Measurements from ENCODE around the gene PES1.
"Not testable (repeated sequence)": the region's sequence is repeated elsewhere in the genome, so short reads cannot be mapped to it uniquely, and the experiment has no call there.

PES1 gene

GRCh38 chr22:30607300-30607930 is 15.7 kb upstream of the PES1 start:
- DNase-seq, result no peak

- DNase-seq, result peak; percentile 27
Measured at GRCh38 chr22:30606455-30607299, 15.0 kb upstream of the PES1 start, which contains the start of gene TCN2. Gene TCN2, plus strand, starts transcription at chr22:30607174. Its CDS starts 158 bp downstream, at chr22:30607332.

- peak; percentile 52 for DNase-seq
Measured at GRCh38 chr22:30605449-30606110, 13.9 kb upstream of the PES1 start.

GRCh38 chr22:30604723-30605122 is 13.0 kb upstream of the PES1 start:
- DNase-seq, result no peak

- no peak for DNase-seq
Measured at GRCh38 chr22:30603801-30604200, 12.1 kb upstream of the PES1 start.

- no peak for DNase-seq
Measured at GRCh38 chr22:30602049-30602448, 10.3 kb upstream of the PES1 start.

GRCh38 chr22:30601464-30601863 is 9.8 kb upstream of the PES1 start:
- no peak for DNase-seq

- no peak for DNase-seq
Measured at GRCh38 chr22:30600921-30601320, 9.2 kb upstream of the PES1 start.

- no peak for DNase-seq
Measured at GRCh38 chr22:30598986-30599385, 7.3 kb upstream of the PES1 start.

- DNase-seq, result no peak
Measured at GRCh38 chr22:30596886-30597285, 5.2 kb upstream of the PES1 start.

GRCh38 chr22:30596199-30596598 is 4.5 kb upstream of the PES1 start:
- no peak for DNase-seq

GRCh38 chr22:30592360-30592713 is 627 bp upstream of the PES1 start:
- DNase-seq, result not testable (repeated sequence)

- DNase-seq, result no peak
Measured at GRCh38 chr22:30591191-30591587, 521 bp downstream of the PES1 start.

GRCh38 chr22:30586414-30586813 is 5.3 kb downstream of the PES1 start:
- no peak for DNase-seq

- DNase-seq, result no peak
Measured at GRCh38 chr22:30584441-30584840, 7.3 kb downstream of the PES1 start.

- DNase-seq, result no peak
Measured at GRCh38 chr22:30582788-30583545, 8.7 kb downstream of the PES1 start.

GRCh38 chr22:30582051-30582450 is 9.7 kb downstream of the PES1 start:
- DNase-seq, result no peak

GRCh38 chr22:30580896-30581295 is 10.8 kb downstream of the PES1 start:
- DNase-seq, result no peak

GRCh38 chr22:30578481-30578880 is 13.2 kb downstream of the PES1 start:
- DNase-seq, result no peak

- no peak for DNase-seq
Measured at GRCh38 chr22:30575859-30576258, 15.9 kb downstream of the PES1 start.

GRCh38 chr22:30574997-30575671 is 16.6 kb downstream of the PES1 start:
- no peak for DNase-seq
